ENCODE data around the gene ZNF511. TPM values are rescaled to one million over a fixed set of nuclear protein-coding genes. Genes with fewer than 3 reads are reported as not detected.
A peak's percentile ranks its signal among the peaks of the same experiment; 100 is the strongest.

Gene ZNF511
- total RNA-seq, 1 experiment from 2014 or later, result 69.6 TPM

DNA sequence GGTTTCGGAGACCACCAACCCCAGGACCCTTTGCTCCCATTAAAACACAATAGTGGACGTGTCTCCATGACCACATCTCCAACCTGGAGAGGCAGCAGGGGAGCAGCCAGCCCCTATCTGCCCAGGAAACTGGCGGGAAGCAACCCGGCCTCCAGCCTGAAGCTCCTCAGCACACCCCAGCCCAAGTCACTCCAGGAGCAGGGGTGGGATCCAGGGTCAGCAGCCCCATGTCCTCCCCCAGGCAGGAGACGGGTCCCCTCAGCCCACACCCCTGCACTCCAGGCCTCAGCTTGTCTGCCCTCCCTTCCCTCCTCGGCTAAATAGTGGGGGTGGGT lies 32.6 kb upstream of the ZNF511 start:
- H3K27me3 Mint-ChIP-seq (ENCODE audit: low read depth), result no peaks in the 10 kb centered on the region
- peak overlapping the region; percentile 54 for H3K4me3 Mint-ChIP-seq
- no peaks in the 10 kb centered on the region for H3K9me3 Mint-ChIP-seq
- ChIA-PET POLR2A (no interaction called here), CTCF (interaction anchor here (0.6 to 2.6 kb wide), 11 partner anchors 9 to 475 kb away, joined by 3 to 23 read pairs (median 5); no protein-coding TSS in a partner anchor)
- ATAC-seq (no peak), DNase-seq (ENCODE audit: low spot score) (no peak)
- TF ChIP-seq ZNF396 (CRISPR knock-in tag; IDR thresholded peaks at IDR 0.05; ENCODE audit: borderline replicate concordance), result no peak
- TF ChIP-seq USF2 (CRISPR knock-in tag; IDR thresholded peaks at IDR 0.05), result no peak
- peaks cover 6% of the 10 kb centered on the region; the same call in 1 of the 2 replicates for H3K4me1 Mint-ChIP-seq
- no peaks in the 10 kb centered on the region for H3K36me3 Mint-ChIP-seq
- H3K27ac Mint-ChIP-seq, result no peak overlapping the region

GRCh38 chr10:133276435-133277201 lies 32.1 kb upstream of the ZNF511 start, which contains the start of gene ADAM8:
TSS of gene ADAM8 (minus strand) at chr10:133276868. CDS start at chr10:133276817, 51 bp downstream.
- CTCF ChIA-PET, result interaction anchor here (0.7 to 2.8 kb wide), 10 partner anchors 9 to 133 kb away, joined by 3 to 23 read pairs (median 6); no protein-coding TSS in a partner anchor

GRCh38 chr10:133277277-133277992 lies 31.3 kb upstream of the ZNF511 start:
- Mint-ChIP-seq H3K27ac (no peak overlapping the region), H3K4me1 (peaks cover 6% of the 10 kb centered on the region; the same call in 1 of the 2 replicates), H3K27me3 (ENCODE audit: low read depth) (no peaks in the 10 kb centered on the region), H3K4me3 (no peak overlapping the region), H3K9me3 (no peaks in the 10 kb centered on the region), H3K36me3 (peaks cover 2% of the 10 kb centered on the region; the same call in 1 of the 2 replicates)
- ATAC-seq (no peak), DNase-seq (ENCODE audit: low spot score) (no peak)
- CTCF ChIA-PET, result interaction anchor here (0.6 to 2.8 kb wide), 5 partner anchors 10 to 42 kb away, joined by 3 to 11 read pairs (median 9); no protein-coding TSS in a partner anchor
- POLR2A ChIA-PET, result interaction anchor here (0.6 kb wide), 1 partner anchor 13 kb away, joined by 3 read pairs; no protein-coding TSS in a partner anchor
- TF ChIP-seq CBFB (CRISPR knock-in tag; IDR thresholded peaks at IDR 0.05; ENCODE audit: low read depth) (no peak), AR (CRISPR knock-in tag; IDR thresholded peaks at IDR 0.05) (no peak), ARID4B (CRISPR knock-in tag; IDR thresholded peaks at IDR 0.05; ENCODE audit: borderline replicate concordance) (no peak), MYBL2 (CRISPR knock-in tag; IDR thresholded peaks at IDR 0.05) (no peak)
- TF ChIP-seq, protein P1, sequence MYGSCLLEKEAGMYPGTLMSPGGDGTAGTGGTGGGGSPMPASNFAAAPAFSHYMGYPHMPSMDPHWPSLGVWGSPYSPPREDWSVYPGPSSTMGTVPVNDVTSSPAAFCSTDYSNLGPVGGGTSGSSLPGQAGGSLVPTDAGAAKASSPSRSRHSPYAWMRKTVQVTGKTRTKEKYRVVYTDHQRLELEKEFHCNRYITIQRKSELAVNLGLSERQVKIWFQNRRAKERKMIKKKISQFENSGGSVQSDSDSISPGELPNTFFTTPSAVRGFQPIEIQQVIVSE (CRISPR knock-in tag; IDR thresholded peaks at IDR 0.05; ENCODE audit: borderline replicate concordance), result no peak

More at GRCh38 chr10:133276435-133277201, 32.1 kb upstream of the ZNF511 start, which contains the start of gene ADAM8:
- peak; percentile 88 for ATAC-seq
- Mint-ChIP-seq H3K27ac (no peak within 1 kb of the TSS), H3K4me1 (peaks cover 6% of the 10 kb centered on the region; the same call in 1 of the 2 replicates), H3K4me3 (peak within 1 kb of the TSS; percentile 54), H3K9me3 (no peaks in the 10 kb centered on the region), H3K36me3 (no peaks in the 10 kb centered on the region), H3K27me3 (ENCODE audit: low read depth) (no peaks in the 10 kb centered on the region)
- POLR2A ChIA-PET, result no interaction called here
- 0 out of 2 replicates have a peak, but pooled peaks have one; percentile 60 for TF ChIP-seq FOXP4 (CRISPR knock-in tag; IDR thresholded peaks at IDR 0.05)
- TF ChIP-seq GTF2I (CRISPR knock-in tag; conservative IDR thresholded peaks at IDR 0.05), result no peak
- TF ChIP-seq, protein P2, sequence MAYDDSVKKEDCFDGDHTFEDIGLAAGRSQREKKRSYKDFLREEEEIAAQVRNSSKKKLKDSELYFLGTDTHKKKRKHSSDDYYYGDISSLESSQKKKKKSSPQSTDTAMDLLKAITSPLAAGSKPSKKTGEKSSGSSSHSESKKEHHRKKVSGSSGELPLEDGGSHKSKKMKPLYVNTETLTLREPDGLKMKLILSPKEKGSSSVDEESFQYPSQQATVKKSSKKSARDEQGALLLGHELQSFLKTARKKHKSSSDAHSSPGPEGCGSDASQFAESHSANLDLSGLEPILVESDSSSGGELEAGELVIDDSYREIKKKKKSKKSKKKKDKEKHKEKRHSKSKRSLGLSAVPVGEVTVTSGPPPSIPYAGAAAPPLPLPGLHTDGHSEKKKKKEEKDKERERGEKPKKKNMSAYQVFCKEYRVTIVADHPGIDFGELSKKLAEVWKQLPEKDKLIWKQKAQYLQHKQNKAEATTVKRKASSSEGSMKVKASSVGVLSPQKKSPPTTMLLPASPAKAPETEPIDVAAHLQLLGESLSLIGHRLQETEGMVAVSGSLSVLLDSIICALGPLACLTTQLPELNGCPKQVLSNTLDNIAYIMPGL (CRISPR knock-in tag; IDR thresholded peaks at IDR 0.05), result no peak
- TF ChIP-seq HMGA2 (CRISPR knock-in tag; IDR thresholded peaks at IDR 0.05), result no peak
- no peak for TF ChIP-seq KAT7 (CRISPR knock-in tag; IDR thresholded peaks at IDR 0.05; ENCODE audit: borderline replicate concordance)
- TF ChIP-seq ESRRA (CRISPR knock-in tag; IDR thresholded peaks at IDR 0.05; ENCODE audit: borderline replicate concordance), result 0 out of 2 replicates have a peak, but pooled peaks have one; percentile 36
- peak; percentile 74 for TF ChIP-seq SP1 (CRISPR knock-in tag; conservative IDR thresholded peaks at IDR 0.05)
- 0 out of 2 replicates have a peak, but pooled peaks have one; percentile 20 for TF ChIP-seq ZNF263 (CRISPR knock-in tag; IDR thresholded peaks at IDR 0.05; ENCODE audit: low read depth)
- TF ChIP-seq MYBL2 (CRISPR knock-in tag; IDR thresholded peaks at IDR 0.05), result no peak
- peak; percentile 87 for DNase-seq (ENCODE audit: low spot score)
